ENCODE data around the gene TBRG4.

Gene TBRG4

GRCh38 chr7:45131891-45132290, 20.4 kb upstream of the TBRG4 start:
- TF ChIP-seq CTCF (IDR thresholded peaks at IDR 0.05), result no peak
- no peaks in the 10 kb centered on the region for H3K4me1 ChIP-seq (ENCODE audit: control insufficient read depth in 1 of 2, insufficient read depth in 1 of 2, low read depth in 1 of 2, low read length in 1 of 2)
- H3K36me3 ChIP-seq, result no peaks in the 10 kb centered on the region
- no peaks in the 10 kb centered on the region for H3K9me3 ChIP-seq
- no peak overlapping the region for H3K27ac ChIP-seq
- H3K27me3 ChIP-seq, result no peaks in the 10 kb centered on the region
- H3K4me3 ChIP-seq (ENCODE audit: low read depth in 1 of 2, low read length in 1 of 2), result no peak overlapping the region

GRCh38 chr7:45130910-45131309, 19.4 kb upstream of the TBRG4 start:
- Histone ChIP-seq H3K27ac (no peak overlapping the region), H3K36me3 (no peaks in the 10 kb centered on the region), H3K27me3 (no peaks in the 10 kb centered on the region), H3K9me3 (no peaks in the 10 kb centered on the region), H3K4me1 (ENCODE audit: control insufficient read depth in 1 of 2, insufficient read depth in 1 of 2, low read depth in 1 of 2, low read length in 1 of 2) (no peaks in the 10 kb centered on the region), H3K4me3 (ENCODE audit: low read depth in 1 of 2, low read length in 1 of 2) (no peak overlapping the region)
- TF ChIP-seq CTCF (IDR thresholded peaks at IDR 0.05), result no peak

GRCh38 chr7:45129906-45130305, 18.4 kb upstream of the TBRG4 start:
- no peak overlapping the region for H3K4me3 ChIP-seq (ENCODE audit: low read depth in 1 of 2, low read length in 1 of 2)
- no peak for TF ChIP-seq CTCF (IDR thresholded peaks at IDR 0.05)
- H3K9me3 ChIP-seq, result no peaks in the 10 kb centered on the region
- no peaks in the 10 kb centered on the region for H3K4me1 ChIP-seq (ENCODE audit: control insufficient read depth in 1 of 2, insufficient read depth in 1 of 2, low read depth in 1 of 2, low read length in 1 of 2)
- H3K27me3 ChIP-seq, result no peaks in the 10 kb centered on the region
- no peak overlapping the region for H3K27ac ChIP-seq
- no peaks in the 10 kb centered on the region for H3K36me3 ChIP-seq

GRCh38 chr7:45129181-45129800, 17.8 kb upstream of the TBRG4 start:
- Histone ChIP-seq H3K4me1 (ENCODE audit: control insufficient read depth in 1 of 2, insufficient read depth in 1 of 2, low read depth in 1 of 2, low read length in 1 of 2) (no peaks in the 10 kb centered on the region), H3K36me3 (no peaks in the 10 kb centered on the region), H3K27ac (no peak overlapping the region), H3K27me3 (no peaks in the 10 kb centered on the region), H3K4me3 (ENCODE audit: low read depth in 1 of 2, low read length in 1 of 2) (no peak overlapping the region), H3K9me3 (no peaks in the 10 kb centered on the region)
- no peak for TF ChIP-seq CTCF (IDR thresholded peaks at IDR 0.05)

- no peak for TF ChIP-seq CTCF (IDR thresholded peaks at IDR 0.05)
- Histone ChIP-seq H3K9me3 (no peaks in the 10 kb centered on the region), H3K4me1 (ENCODE audit: control insufficient read depth in 1 of 2, insufficient read depth in 1 of 2, low read depth in 1 of 2, low read length in 1 of 2) (no peaks in the 10 kb centered on the region), H3K4me3 (ENCODE audit: low read depth in 1 of 2, low read length in 1 of 2) (no peak overlapping the region), H3K27me3 (no peaks in the 10 kb centered on the region), H3K27ac (no peak overlapping the region), H3K36me3 (no peaks in the 10 kb centered on the region)
Observed at GRCh38 chr7:45126920-45127319, 15.4 kb upstream of the TBRG4 start.

GRCh38 chr7:45126201-45126600, 14.7 kb upstream of the TBRG4 start:
- no peak overlapping the region for H3K4me3 ChIP-seq (ENCODE audit: low read depth in 1 of 2, low read length in 1 of 2)
- no peak for TF ChIP-seq CTCF (IDR thresholded peaks at IDR 0.05)
- no peaks in the 10 kb centered on the region for H3K27me3 ChIP-seq
- H3K9me3 ChIP-seq, result no peaks in the 10 kb centered on the region
- H3K36me3 ChIP-seq, result no peaks in the 10 kb centered on the region
- H3K4me1 ChIP-seq (ENCODE audit: control insufficient read depth in 1 of 2, insufficient read depth in 1 of 2, low read depth in 1 of 2, low read length in 1 of 2), result no peaks in the 10 kb centered on the region
- H3K27ac ChIP-seq, result no peak overlapping the region

Measured in neutrophil (primary cell).